ENCODE results near the gene RPH3AL. TPM values are rescaled to one million over a fixed set of nuclear protein-coding genes. Genes with fewer than 3 reads are reported as not detected.
"Not testable (repeated sequence)": the region's sequence is repeated elsewhere in the genome, so short reads cannot be mapped to it uniquely, and the experiment has no call there.

Gene RPH3AL
- total and polyA plus RNA-seq, 11 donors: 2.8 to 9.4 (median 6.3) TPM

GRCh38 chr17:205817-206216 is 146.8 kb downstream of the RPH3AL start:
- no peak overlapping the region for H3K4me3 ChIP-seq
- H3K4me1 ChIP-seq: peaks cover 0 to 4% (median 0%) of the 10 kb centered on the region in 12 donors
- H3K27ac ChIP-seq: no peak overlapping the region
- TF ChIP-seq POLR2A (IDR thresholded peaks at IDR 0.05) (no peak), CTCF (IDR thresholded peaks at IDR 0.05) (no peak)
- H3K9me3 ChIP-seq: peaks cover 0 to 7% (median 0%) of the 10 kb centered on the region in 12 donors
- intact Hi-C loops (cut with DNase I): no loop called here
- DNase-seq: no peak
- WGBS, 4 donors: 84 to 92% (median 91%) methylated on average over 6 of the region's 6 CpGs
- no peaks in the 10 kb centered on the region for H3K36me3 ChIP-seq
- peaks cover 0 to 8% (median 0%) of the 10 kb centered on the region in 9 donors for H3K27me3 ChIP-seq
- ATAC-seq: no peak

- WGBS, 4 donors: 35 to 83% (median 41%) methylated on average over 2 to 10 of the region's 10 CpGs
- Histone ChIP-seq H3K27ac (no peak overlapping the region), H3K27me3 (peaks cover 0 to 8% (median 0%) of the 10 kb centered on the region in 9 donors), H3K4me3 (no peak overlapping the region), H3K9me3 (peaks cover 0 to 7% (median 0%) of the 10 kb centered on the region in 12 donors), H3K36me3 (no peaks in the 10 kb centered on the region), H3K4me1 (peaks cover 0 to 11% (median 2%) of the 10 kb centered on the region in 12 donors)
- intact Hi-C loops (cut with DNase I): no loop called here
- DNase-seq (no peak), ATAC-seq (no peak)
- TF ChIP-seq POLR2A (IDR thresholded peaks at IDR 0.05) (no peak), CTCF (IDR thresholded peaks at IDR 0.05) (no peak)
Observed at GRCh38 chr17:205148-205669, 147.4 kb downstream of the RPH3AL start.

- DNase-seq: no peak
- intact Hi-C loops (cut with DNase I): no loop called here
- Histone ChIP-seq H3K27ac (no peak overlapping the region), H3K27me3 (peaks cover 0 to 13% (median 0%) of the 10 kb centered on the region in 9 donors), H3K4me1 (peaks cover 0 to 17% (median 8%) of the 10 kb centered on the region in 12 donors), H3K9me3 (peaks cover 0 to 7% (median 0%) of the 10 kb centered on the region in 12 donors), H3K36me3 (no peaks in the 10 kb centered on the region), H3K4me3 (no peak overlapping the region)
- no peak for ATAC-seq
- WGBS, 4 donors: 46 to 61% (median 55%) methylated on average over 8 to 11 of the region's 11 CpGs
- TF ChIP-seq CTCF (IDR thresholded peaks at IDR 0.05) (no peak), POLR2A (IDR thresholded peaks at IDR 0.05) (no peak)
Observed at GRCh38 chr17:204427-205147, 148.0 kb downstream of the RPH3AL start.

- TF ChIP-seq POLR2A (IDR thresholded peaks at IDR 0.05): no peak
- TF ChIP-seq CTCF (IDR thresholded peaks at IDR 0.05): no peak
- no peak overlapping the region for H3K4me3 ChIP-seq
- intact Hi-C loops (cut with DNase I): no loop called here
- no peak for ATAC-seq
- H3K36me3 ChIP-seq: no peaks in the 10 kb centered on the region
- WGBS, 4 donors: 82 to 89% (median 86%) methylated on average over 18 to 23 of the region's 23 CpGs
- H3K27ac ChIP-seq: no peak overlapping the region
- peaks cover 0 to 26% (median 0%) of the 10 kb centered on the region in 9 donors for H3K27me3 ChIP-seq
- DNase-seq: no peak
- no peaks in the 10 kb centered on the region for H3K9me3 ChIP-seq
- peaks cover 0 to 28% (median 12%) of the 10 kb centered on the region in 12 donors for H3K4me1 ChIP-seq
Observed at GRCh38 chr17:202501-202951, 150.1 kb downstream of the RPH3AL start.

GRCh38 chr17:201736-202135 is 150.9 kb downstream of the RPH3AL start:
- peaks cover 0 to 28% (median 12%) of the 10 kb centered on the region in 12 donors for H3K4me1 ChIP-seq
- DNase-seq; H3K4me3 ChIP-seq; ATAC-seq; H3K9me3 ChIP-seq; H3K27ac ChIP-seq; H3K36me3 ChIP-seq; intact Hi-C loops (cut with DNase I): not testable (repeated sequence)
- 76 to 84% (median 78%) methylated on average over 8 to 11 of the region's 13 CpGs for WGBS, 4 donors
- H3K27me3 ChIP-seq: peaks cover 0 to 33% (median 0%) of the 10 kb centered on the region in 9 donors

GRCh38 chr17:201257-201656 is 151.3 kb downstream of the RPH3AL start:
- H3K9me3 ChIP-seq; H3K4me3 ChIP-seq; H3K36me3 ChIP-seq; DNase-seq; intact Hi-C loops (cut with DNase I); ATAC-seq: not testable (repeated sequence)
- 83 to 91% (median 89%) methylated on average over 4 to 14 of the region's 16 CpGs for WGBS, 4 donors
- H3K27ac ChIP-seq: peak overlapping the region in 1 of 12 donors; percentile 67
- peaks cover 0 to 28% (median 12%) of the 10 kb centered on the region in 12 donors for H3K4me1 ChIP-seq
- H3K27me3 ChIP-seq: peaks cover 0 to 38% (median 0%) of the 10 kb centered on the region in 9 donors
